Uterus (tissue), 2 donors: Measurements from ENCODE around the gene PSMB7.

Experiments used
- POLR2A ChIP-seq, 2 donors: fragments of 450-650 bp; IDR thresholded peaks; one replicate each; pipeline ENCODE4 v1.6.1; 2016; ENCODE audit warnings: antibody characterized with exemption in 2 of 2, mild to moderate bottlenecking in 1 of 2, moderate library complexity in 1 of 2
- TF ChIP-seq, protein P1 (sequence below), 4 experiments: fragments of 200-600 bp in 2 of 4; fragments of 450-650 bp in 2 of 4; sonication (generic) in 2 of 4; IDR thresholded peaks; one replicate each; pipeline ENCODE4 v1.5.1; 2016 to 2019; ENCODE audit warnings: antibody characterized with exemption in 4 of 4, mild to moderate bottlenecking in 2 of 4, moderate library complexity in 1 of 4

DNA sequence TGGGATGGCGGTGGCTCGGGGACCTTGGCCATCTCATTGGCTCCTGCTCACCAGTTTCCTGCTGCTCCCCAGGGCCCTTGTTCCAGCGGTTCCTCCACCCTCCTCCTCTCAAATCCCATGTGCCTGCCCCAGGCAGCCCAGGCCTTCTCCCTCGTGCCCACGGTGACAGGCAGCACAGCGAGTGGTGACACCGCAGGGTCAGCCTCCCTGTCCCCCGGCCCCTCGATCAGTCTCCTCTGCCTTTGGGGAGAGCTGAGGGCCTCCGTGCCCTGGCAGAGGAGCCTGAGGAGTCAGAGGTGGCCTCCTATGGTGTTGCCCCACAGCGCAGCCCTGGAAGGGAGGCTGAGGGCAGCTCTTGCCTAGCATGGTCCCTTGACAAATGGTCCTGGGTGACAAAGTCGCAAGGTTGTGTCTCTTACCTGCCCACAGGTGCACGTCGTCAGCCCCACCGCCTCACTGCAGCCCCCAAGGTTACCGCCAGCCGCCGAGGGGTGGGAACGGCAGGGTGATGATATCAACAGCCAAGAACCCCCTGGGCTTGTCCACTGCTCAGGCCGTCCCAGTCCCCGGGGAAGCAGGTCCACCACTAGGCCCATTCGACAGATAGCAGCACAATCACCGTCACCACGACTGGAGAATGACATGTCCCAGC is 107.7 kb downstream of the PSMB7 start:
- TF ChIP-seq, protein P1, sequence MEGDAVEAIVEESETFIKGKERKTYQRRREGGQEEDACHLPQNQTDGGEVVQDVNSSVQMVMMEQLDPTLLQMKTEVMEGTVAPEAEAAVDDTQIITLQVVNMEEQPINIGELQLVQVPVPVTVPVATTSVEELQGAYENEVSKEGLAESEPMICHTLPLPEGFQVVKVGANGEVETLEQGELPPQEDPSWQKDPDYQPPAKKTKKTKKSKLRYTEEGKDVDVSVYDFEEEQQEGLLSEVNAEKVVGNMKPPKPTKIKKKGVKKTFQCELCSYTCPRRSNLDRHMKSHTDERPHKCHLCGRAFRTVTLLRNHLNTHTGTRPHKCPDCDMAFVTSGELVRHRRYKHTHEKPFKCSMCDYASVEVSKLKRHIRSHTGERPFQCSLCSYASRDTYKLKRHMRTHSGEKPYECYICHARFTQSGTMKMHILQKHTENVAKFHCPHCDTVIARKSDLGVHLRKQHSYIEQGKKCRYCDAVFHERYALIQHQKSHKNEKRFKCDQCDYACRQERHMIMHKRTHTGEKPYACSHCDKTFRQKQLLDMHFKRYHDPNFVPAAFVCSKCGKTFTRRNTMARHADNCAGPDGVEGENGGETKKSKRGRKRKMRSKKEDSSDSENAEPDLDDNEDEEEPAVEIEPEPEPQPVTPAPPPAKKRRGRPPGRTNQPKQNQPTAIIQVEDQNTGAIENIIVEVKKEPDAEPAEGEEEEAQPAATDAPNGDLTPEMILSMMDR (IDR thresholded peaks at IDR 0.05) = no peak
- no peak for TF ChIP-seq POLR2A (IDR thresholded peaks at IDR 0.05)
